LNCaP clone FGC (cell line): Measurements from ENCODE around the gene AVPR2.

Source experiments
- DNase-seq: peaks from one replicate; pipeline ENCODE4 v3.0.0-alpha.2; 2011; ENCODE audit warnings: low read depth
- H3K4me3 ChIP-seq: 2 replicates; pipeline ENCODE4 v1.5.1; 2011; ENCODE audit warnings: mild to moderate bottlenecking, low read depth, low read length, control low read depth
- TF ChIP-seq, protein P1 (sequence below): IDR thresholded peaks from 2 replicates; pipeline ENCODE4 v1.5.1; 2012; ENCODE audit warnings: mild to moderate bottlenecking; ENCODE audit not compliant: control insufficient read depth, insufficient read depth; ENCODE audit errors: extremely low read depth

The AVPR2 gene

DNA sequence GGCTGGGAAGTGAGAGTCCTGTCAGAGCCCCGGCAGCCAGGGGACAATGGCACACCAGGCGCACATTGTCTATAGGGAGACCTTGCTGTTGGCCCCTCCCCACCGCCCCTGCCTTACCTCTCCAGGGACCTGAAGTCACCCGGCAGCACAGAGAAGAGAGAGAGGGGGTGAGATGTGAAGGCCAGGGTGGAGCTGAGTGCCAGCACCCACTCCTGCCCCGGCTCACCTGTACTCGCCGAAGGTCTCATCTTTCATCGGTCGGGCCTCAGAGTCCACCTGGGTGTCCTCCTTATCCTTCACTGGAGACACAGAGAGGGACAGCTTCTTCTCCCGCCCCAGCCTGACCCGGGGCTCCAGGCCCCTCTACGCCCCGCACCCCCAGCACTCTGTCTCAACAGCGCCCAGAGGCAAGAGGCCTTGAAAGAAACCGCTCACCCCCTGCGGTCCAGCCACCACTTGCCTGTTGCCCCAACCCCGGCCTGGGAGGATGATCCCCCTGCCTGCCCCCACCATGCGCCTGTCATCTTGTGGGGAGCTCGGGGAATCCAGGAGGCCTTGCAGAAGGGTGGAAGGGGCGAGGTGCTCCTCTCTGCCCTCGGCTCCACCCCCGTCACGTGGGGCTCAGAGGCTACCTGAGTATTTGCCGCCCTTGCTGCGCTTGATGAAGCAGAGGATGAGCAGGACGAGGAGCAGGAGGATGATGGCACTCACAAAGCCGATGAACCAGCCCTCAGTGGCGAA, 41.1 kb upstream of the AVPR2 start:
- H3K4me3 ChIP-seq = no peak overlapping the region
- TF ChIP-seq, protein P1, sequence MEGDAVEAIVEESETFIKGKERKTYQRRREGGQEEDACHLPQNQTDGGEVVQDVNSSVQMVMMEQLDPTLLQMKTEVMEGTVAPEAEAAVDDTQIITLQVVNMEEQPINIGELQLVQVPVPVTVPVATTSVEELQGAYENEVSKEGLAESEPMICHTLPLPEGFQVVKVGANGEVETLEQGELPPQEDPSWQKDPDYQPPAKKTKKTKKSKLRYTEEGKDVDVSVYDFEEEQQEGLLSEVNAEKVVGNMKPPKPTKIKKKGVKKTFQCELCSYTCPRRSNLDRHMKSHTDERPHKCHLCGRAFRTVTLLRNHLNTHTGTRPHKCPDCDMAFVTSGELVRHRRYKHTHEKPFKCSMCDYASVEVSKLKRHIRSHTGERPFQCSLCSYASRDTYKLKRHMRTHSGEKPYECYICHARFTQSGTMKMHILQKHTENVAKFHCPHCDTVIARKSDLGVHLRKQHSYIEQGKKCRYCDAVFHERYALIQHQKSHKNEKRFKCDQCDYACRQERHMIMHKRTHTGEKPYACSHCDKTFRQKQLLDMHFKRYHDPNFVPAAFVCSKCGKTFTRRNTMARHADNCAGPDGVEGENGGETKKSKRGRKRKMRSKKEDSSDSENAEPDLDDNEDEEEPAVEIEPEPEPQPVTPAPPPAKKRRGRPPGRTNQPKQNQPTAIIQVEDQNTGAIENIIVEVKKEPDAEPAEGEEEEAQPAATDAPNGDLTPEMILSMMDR = no peak
- no peak for DNase-seq

DNA sequence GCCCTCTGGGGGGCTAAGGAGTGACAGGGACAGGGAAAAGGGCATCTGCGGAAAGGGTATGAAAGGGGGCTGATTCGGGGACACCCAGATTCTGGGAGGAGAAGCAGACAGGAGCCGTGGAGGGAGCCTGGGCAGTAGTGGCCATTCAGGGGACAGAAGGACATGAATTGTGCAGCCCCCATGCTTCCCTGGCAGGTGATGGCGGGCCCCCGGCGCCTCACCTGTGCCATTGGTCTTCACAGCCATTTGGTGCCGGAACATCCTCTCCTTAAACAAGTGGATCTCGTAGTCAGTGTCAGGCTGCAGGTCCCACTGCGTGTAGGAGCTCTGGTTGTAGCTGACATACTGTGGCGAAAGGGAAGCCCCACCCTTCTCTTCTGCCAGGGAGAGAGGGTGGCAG, 40.4 kb upstream of the AVPR2 start:
- DNase-seq = no peak
- no peak overlapping the region for H3K4me3 ChIP-seq
- TF ChIP-seq, protein P1 = no peak

DNA sequence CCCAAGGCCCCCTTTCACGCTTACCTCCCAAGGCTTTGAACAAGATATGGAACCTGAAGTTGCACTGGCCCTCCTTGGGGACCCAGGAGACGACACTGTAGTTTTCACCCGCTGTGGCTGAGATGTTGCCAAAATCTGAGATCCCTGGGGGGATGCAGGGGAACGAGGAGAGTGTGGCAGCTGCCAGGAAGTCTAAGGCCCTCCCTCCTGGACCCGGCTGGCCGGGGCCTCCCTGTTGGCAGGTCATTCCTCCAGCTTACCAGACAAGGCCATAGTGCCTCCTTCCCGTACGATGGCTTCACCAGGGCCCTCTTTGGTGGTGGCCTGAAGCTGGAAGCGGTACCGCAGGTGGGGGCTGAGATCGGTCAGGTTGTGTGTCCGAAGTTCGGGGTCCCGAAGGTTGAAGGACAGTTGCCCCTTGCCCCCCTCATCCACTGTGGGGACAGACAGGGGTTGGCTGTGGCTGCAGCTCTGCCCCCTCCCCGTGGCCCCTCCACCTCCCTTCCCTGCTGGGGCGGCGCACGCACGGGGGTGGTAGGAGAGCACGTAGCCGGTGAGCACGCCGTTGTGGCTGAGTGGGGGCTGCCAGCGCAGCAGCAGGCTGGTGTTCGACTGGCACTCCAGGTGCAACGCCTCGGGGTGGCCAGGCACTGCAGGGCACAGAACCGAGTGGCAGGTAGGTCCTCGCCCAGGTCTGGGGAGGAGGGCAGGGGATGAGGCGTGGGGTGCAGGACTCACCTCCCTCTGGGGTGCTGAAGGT, 39.7 kb upstream of the AVPR2 start:
- TF ChIP-seq, protein P1 = no peak
- H3K4me3 ChIP-seq = no peak overlapping the region
- no peak for DNase-seq

DNA sequence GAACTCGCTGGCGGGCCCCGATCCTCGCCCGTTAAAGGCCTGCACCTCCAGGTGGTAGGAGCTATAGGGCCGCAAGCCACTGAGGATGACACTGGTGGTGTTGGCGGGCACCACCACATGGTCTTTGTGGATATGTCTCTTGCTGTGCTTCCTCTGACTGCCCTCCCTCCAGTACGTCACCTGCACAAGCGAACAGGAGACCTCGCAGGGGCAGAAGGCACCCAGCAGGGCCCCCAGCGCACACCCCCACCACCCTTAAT, 39.2 kb upstream of the AVPR2 start:
- H3K4me3 ChIP-seq = no peak overlapping the region
- TF ChIP-seq, protein P1 = no peak

DNA sequence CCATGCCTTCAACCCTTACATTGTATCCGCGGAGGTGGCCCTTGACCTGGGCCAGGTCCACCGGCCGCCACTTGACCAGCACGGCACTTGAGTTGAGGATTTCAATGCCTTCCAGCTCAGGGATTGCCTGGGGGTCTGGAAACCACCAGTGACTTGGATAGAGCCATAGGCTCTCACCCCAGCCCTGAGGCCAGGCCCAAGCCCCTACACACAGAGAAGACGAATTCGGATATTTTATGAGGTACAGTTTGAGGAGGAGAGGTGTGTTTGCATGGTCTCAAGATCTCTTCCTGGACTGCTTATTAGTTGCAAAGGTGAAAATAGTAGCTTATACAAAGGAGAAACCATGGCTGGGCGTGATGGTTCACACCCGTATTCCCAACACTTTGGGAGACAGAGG, 38.8 kb upstream of the AVPR2 start:
- no peak for DNase-seq
- TF ChIP-seq, protein P1 = no peak
- H3K4me3 ChIP-seq = no peak overlapping the region

More for the DNA sequence above, 39.2 kb upstream of the AVPR2 start:
- DNase-seq = no peak

DNA sequence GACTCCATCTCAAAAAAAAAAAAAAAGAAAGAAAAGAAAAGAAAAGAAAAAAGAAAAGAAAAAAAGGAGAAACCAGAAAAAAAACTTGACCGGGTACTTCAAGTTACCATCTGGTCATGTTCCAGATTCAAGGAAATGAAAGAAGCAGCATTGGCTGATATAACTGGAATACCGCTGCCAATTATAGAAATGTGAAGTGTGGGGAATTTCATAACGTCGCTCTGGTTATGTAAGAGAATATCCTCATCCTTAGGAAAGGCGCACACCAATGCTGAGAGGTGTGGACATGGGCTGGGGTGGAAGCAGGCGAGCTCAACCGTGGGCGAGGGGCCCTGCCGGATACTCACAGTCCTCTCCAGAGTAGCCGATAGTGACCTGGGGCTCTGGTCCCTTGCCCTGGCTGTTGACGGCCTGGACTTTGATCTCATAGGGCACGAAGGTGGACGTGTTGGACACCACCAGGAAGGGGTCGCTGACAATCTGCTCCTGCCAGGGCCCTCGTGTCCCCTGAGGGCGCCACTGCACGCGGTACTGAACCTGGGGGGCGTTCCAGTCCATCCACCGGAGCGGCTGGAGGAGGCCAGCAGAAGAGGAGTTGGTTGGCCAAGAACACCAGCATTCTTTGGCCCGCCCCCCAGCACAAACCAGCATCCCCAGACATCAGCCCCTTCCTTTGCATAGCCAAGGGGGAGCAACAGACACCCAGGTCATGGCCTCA, 38.0 kb upstream of the AVPR2 start:
- TF ChIP-seq, protein P1 = no peak
- no peak overlapping the region for H3K4me3 ChIP-seq
- DNase-seq = no peak
